ENCODE data around the gene LRRC26.

Gene LRRC26

GRCh38 chr9:137164370-137165249 lies 5.2 kb downstream of the LRRC26 start:
- in situ Hi-C loops (cut with HindIII; ENCODE audit: low sequenced_read_pairs), result no loop called here
- no peak overlapping the region for H3K4me3 ChIP-seq (ENCODE audit: low read depth, low read length)
- DNase-seq (ENCODE audit: low read depth), result no peak
- no peak for TF ChIP-seq CTCF (IDR thresholded peaks at IDR 0.05; ENCODE audit: low read depth, low read length, missing control alignments)

- in situ Hi-C loops (cut with HindIII; ENCODE audit: low sequenced_read_pairs), result no loop called here
- no peak overlapping the region for H3K4me3 ChIP-seq (ENCODE audit: low read depth, low read length)
- no peak for DNase-seq (ENCODE audit: low read depth)
- no peak for TF ChIP-seq CTCF (IDR thresholded peaks at IDR 0.05; ENCODE audit: low read depth, low read length, missing control alignments)
Observed at GRCh38 chr9:137163805-137164204, 6.0 kb downstream of the LRRC26 start.

GRCh38 chr9:137163365-137163715 lies 6.5 kb downstream of the LRRC26 start:
- no peak for DNase-seq (ENCODE audit: low read depth)
- peak overlapping the region; percentile 10 for H3K4me3 ChIP-seq (ENCODE audit: low read depth, low read length)
- TF ChIP-seq CTCF (IDR thresholded peaks at IDR 0.05; ENCODE audit: low read depth, low read length, missing control alignments), result no peak
- in situ Hi-C loops (cut with HindIII; ENCODE audit: low sequenced_read_pairs), result no loop called here

- DNase-seq (ENCODE audit: low read depth), result no peak
- peak overlapping the region; percentile 10 for H3K4me3 ChIP-seq (ENCODE audit: low read depth, low read length)
- TF ChIP-seq CTCF (IDR thresholded peaks at IDR 0.05; ENCODE audit: low read depth, low read length, missing control alignments), result no peak
- in situ Hi-C loops (cut with HindIII; ENCODE audit: low sequenced_read_pairs), result no loop called here
Observed at GRCh38 chr9:137162505-137163364, 7.1 kb downstream of the LRRC26 start.

GRCh38 chr9:137161558-137162486 lies 8.0 kb downstream of the LRRC26 start:
- in situ Hi-C loops (cut with HindIII; ENCODE audit: low sequenced_read_pairs), result no loop called here
- no peak for TF ChIP-seq CTCF (IDR thresholded peaks at IDR 0.05; ENCODE audit: low read depth, low read length, missing control alignments)
- no peak overlapping the region for H3K4me3 ChIP-seq (ENCODE audit: low read depth, low read length)
- no peak for DNase-seq (ENCODE audit: low read depth)

All from astrocyte of the cerebellum (primary cell).